C4-2B (cell line): ENCODE measurements around the gene ATP8B2.

Experiments
- CTCF ChIP-seq: fragments of 450-650 bp; conservative IDR thresholded peaks from 2 replicates; pipeline ENCODE4 v1.5.1; 2017; ENCODE audit warnings: mild to moderate bottlenecking
- ZFX ChIP-seq: fragments of 450-650 bp; IDR thresholded peaks from 2 replicates; pipeline ENCODE4 v1.6.1; 2017

GRCh38 chr1:154353460-154353904 is 28.2 kb downstream of the ATP8B2 start:
- TF ChIP-seq CTCF (no peak; the same call in 1 of the 2 replicates), ZFX (no peak)
